HK-2 (cell line): ENCODE measurements around the gene JPH2.

Experiments used
- DNase-seq: peaks from one replicate; pipeline ENCODE4 v3.0.0-alpha.2; 2018; ENCODE audit not compliant: unreplicated experiment

Gene JPH2

GRCh38 chr20:44187772-44188709, 1.1 kb upstream of the JPH2 start:
- no peak for DNase-seq

GRCh38 chr20:44186674-44187053, 324 bp downstream of the JPH2 start:
- no peak for DNase-seq

GRCh38 chr20:44186201-44186600, 787 bp downstream of the JPH2 start:
- DNase-seq, result no peak

- no peak for DNase-seq
Observed at GRCh38 chr20:44185574-44185973, 1.4 kb downstream of the JPH2 start.

GRCh38 chr20:44183282-44183681, 3.7 kb downstream of the JPH2 start:
- no peak for DNase-seq

- DNase-seq, result no peak
Observed at GRCh38 chr20:44182863-44183262, 4.1 kb downstream of the JPH2 start.

- no peak for DNase-seq
Observed at GRCh38 chr20:44182135-44182765, 4.7 kb downstream of the JPH2 start.

- no peak for DNase-seq
Observed at GRCh38 chr20:44181611-44182010, 5.4 kb downstream of the JPH2 start.

GRCh38 chr20:44180814-44181213, 6.2 kb downstream of the JPH2 start:
- no peak for DNase-seq

GRCh38 chr20:44176833-44177534, 10.0 kb downstream of the JPH2 start:
- DNase-seq, result no peak

- DNase-seq, result no peak
Observed at GRCh38 chr20:44174996-44175765, 11.8 kb downstream of the JPH2 start.

- no peak for DNase-seq
Observed at GRCh38 chr20:44173846-44174245, 13.1 kb downstream of the JPH2 start.

- DNase-seq, result no peak
Observed at GRCh38 chr20:44173116-44173515, 13.9 kb downstream of the JPH2 start.

GRCh38 chr20:44172572-44172950, 14.4 kb downstream of the JPH2 start:
- no peak for DNase-seq

GRCh38 chr20:44171775-44172571, 15.0 kb downstream of the JPH2 start:
- no peak for DNase-seq

- DNase-seq, result no peak
Observed at GRCh38 chr20:44170816-44171410, 16.1 kb downstream of the JPH2 start.

GRCh38 chr20:44167736-44168135, 19.3 kb downstream of the JPH2 start:
- no peak for DNase-seq

GRCh38 chr20:44166477-44166876, 20.5 kb downstream of the JPH2 start:
- DNase-seq, result peak; percentile 40

- DNase-seq, result peak; percentile 37
Observed at GRCh38 chr20:44166008-44166407, 21.0 kb downstream of the JPH2 start.

GRCh38 chr20:44160133-44160532, 26.9 kb downstream of the JPH2 start:
- no peak for DNase-seq

GRCh38 chr20:44159711-44160110, 27.3 kb downstream of the JPH2 start:
- DNase-seq, result no peak
